Measurements from ENCODE around the gene FAM13A.

DNA sequence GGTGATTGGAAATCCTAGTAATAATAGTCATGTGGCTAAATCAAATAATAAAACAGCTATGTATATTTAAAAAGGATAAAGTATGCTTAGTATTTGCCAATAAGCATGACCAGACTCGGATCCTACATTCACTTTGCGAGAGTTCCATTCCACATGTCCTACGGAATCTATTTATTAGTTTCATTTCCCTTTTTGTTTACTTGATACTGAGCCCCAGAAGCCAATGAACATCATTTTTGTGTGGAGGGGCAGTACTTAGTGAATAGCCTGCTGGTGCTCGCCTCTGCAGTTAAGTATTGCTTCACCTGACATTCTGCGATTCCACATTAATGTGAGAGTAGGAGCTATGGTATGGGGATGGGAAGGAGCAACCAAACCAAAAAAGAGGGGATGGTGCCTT, 300.8 kb downstream of the FAM13A start:
- TF ChIP-seq, protein P1, sequence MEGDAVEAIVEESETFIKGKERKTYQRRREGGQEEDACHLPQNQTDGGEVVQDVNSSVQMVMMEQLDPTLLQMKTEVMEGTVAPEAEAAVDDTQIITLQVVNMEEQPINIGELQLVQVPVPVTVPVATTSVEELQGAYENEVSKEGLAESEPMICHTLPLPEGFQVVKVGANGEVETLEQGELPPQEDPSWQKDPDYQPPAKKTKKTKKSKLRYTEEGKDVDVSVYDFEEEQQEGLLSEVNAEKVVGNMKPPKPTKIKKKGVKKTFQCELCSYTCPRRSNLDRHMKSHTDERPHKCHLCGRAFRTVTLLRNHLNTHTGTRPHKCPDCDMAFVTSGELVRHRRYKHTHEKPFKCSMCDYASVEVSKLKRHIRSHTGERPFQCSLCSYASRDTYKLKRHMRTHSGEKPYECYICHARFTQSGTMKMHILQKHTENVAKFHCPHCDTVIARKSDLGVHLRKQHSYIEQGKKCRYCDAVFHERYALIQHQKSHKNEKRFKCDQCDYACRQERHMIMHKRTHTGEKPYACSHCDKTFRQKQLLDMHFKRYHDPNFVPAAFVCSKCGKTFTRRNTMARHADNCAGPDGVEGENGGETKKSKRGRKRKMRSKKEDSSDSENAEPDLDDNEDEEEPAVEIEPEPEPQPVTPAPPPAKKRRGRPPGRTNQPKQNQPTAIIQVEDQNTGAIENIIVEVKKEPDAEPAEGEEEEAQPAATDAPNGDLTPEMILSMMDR (IDR thresholded peaks at IDR 0.05; ENCODE audit: low read depth, low read length, poor library complexity, severe bottlenecking), result no peak
- TF ChIP-seq EZH2phosphoT487 (IDR thresholded peaks at IDR 0.05; ENCODE audit: borderline replicate concordance, low read length), result no peak

Measured in DOHH2 (cell line).